IPS-18c (cell line): ENCODE measurements around the gene GMCL1.
A peak's percentile ranks its signal among the peaks of the same experiment; 100 is the strongest.

Experiments used
- H3K4me3 ChIP-seq: 2 replicates; pipeline ENCODE4 v1.7.0; 2013; ENCODE audit warnings: low read depth, mild to moderate bottlenecking, low read length, moderate library complexity; ENCODE audit not compliant: insufficient read depth
- H3K9me3 ChIP-seq: one replicate; pipeline ENCODE4 v1.6.1; 2013; ENCODE audit warnings: mild to moderate bottlenecking, low read length, moderate library complexity; ENCODE audit not compliant: control insufficient read depth, insufficient read depth

GMCL1 gene

DNA sequence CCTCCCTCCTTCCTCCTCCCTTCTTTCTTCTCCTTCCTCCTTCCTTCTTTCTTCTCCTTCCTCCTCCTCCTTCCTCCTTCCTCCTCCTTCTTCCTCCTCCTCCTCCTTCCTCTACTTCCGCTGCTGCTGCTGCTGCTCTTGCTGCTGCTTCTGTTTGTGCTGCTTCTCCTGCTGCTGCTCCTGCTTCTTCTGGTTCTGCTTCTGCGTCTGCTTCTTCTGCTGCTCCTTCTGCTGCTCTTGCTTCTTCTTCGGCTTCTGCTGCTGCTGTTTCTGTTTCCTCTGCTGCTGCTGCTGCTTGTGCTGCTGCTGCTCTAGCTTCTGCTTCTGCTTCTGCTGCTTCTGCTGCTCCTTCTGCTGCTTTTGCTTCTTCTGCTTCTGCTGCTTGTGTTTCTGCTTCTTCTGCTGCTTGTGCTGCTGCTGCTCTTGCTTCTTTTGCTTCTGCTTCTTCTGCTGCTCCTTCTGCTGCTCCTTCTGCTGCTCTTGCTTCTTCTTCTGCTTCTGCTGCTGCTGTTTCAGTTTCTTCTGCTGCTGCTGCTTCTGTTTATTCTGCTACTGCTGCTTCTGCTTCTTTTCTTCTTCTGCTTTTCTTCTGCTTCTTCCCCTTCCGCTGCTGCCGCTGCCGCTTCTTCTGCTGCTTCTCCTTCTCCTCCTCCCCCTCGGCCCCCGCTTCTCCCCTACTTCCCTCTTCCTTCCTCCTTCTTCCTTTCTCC, 72.9 kb downstream of the GMCL1 start:
- H3K4me3 ChIP-seq, result no peak overlapping the region

GRCh38 chr2:69907216-69907615, 77.8 kb downstream of the GMCL1 start:
- Histone ChIP-seq H3K9me3 (no peaks in the 10 kb centered on the region), H3K4me3 (no peak overlapping the region)

More for the DNA sequence above, 72.9 kb downstream of the GMCL1 start:
- H3K9me3 ChIP-seq, result no peaks in the 10 kb centered on the region

DNA sequence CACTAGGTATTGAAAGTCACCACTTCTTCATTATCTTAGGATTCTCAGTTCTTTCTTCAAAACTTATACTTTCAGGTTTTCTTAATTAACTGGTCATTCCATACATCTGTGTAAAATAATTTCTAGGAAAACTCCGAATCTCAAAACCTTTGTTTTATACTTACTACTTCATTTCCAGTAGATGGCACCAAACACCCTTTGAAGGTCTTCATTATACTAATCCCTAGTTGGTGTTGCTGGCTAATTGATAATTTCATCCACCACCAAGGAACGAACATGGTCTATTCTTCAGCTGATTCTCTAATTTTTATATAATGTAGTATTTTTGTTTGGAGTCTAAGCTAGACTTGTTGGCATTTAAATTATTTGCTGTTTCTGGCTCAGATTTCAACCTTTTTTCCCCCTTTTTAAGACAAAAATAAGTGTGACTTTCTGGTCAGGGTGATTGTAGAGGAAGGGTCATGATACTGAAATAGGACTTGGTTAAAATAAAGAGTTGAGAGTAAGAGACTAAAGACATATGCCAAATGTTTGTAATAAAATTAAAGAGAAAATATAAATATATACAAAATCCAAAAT, 82.6 kb downstream of the GMCL1 start:
- Histone ChIP-seq H3K9me3 (no peaks in the 10 kb centered on the region), H3K4me3 (no peak overlapping the region)

DNA sequence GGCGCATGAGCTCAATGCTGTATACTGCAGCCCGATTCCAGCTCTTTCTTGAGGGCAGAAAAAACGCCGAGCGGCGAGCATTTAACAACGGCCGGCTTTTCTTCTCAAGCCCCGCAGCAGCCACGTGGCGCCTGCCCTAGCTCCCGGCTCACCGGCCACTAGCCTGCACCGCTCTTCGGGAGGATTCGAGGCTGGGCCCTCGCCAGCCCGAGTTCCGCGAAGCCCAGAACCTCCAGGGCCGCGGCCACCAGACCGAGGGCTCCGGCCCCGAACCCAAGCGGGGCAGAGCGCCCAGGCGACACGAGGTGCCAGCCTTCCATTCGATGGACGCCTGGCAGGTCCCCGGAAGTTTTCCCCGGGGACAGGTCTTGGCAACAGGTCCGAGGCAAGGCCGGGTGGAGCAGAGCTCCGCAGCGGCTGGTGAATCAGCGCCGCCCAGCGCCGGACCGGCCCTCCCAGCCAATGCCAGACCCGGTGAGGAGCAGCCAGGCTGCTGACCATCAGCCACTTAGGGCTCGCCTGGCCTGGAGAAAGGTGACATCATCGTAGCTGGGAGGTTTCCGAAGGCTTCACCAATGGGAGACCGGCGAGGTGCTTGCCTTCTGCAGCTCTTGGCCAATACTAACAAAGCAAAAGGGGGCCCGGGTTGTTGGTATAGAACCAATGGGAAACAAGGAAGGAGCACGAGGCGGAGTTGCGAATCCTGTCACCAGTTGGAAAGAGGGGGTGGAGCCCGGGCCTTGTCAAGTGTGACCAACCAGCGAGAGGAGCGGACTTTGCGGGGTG, 84.9 kb downstream of the GMCL1 start:
- peak overlapping the region; percentile 76 for H3K4me3 ChIP-seq
- H3K9me3 ChIP-seq, result no peaks in the 10 kb centered on the region

DNA sequence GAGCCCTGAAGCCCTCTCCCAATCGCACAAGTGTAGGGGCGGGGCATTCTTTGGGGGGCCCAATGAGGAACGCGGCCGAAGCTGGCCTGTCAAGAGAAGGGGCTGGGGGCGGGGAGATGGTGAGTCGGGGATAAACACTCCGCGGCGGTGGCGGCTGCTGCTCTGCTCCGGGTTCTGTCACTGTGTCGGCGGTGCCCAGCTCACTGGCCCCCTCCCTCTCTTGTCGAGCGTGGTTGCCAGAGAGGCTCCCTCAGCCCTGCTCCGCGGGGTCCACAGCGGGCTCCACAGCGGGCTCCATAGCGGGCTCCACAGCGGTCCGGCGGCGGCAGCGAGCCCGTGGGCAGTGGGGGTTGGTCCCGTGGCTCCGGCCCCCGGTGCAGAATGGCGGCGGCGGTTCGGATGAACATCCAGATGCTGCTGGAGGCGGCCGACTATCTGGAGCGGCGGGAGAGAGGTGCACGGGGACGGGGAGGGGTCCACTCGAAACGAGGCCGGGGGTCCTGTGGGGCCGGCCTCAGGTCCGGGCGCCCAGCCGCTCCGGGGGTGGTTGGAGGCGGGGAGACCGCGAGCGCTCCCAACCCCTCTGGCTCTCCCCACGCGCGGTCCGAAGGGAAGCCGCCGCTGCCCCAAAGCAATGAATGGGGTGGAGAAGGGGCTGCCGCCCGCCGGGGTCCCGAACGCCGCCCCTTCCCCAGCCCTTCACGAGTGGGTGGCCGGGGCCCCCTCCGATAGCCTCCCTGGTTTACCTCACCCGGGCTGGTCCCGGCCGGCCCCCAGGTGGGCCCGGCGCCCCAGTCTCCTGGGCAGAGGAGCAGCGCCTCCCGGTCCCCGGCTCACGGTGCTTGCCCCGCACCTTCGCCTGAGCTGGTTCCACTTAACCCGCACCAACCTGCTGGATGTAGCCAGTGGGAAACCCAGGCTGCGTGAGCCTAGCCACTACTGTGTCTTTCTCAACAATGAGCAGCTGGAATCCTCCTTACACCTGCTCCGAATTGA, 85.8 kb downstream of the GMCL1 start, which contains the start of gene MXD1:
MXD1 (plus strand) TSS at position 160 of the 996 bp plus-strand sequence; CDS start at position 382, 222 bp downstream.
- H3K9me3 ChIP-seq, result no peaks in the 10 kb centered on the region

DNA sequence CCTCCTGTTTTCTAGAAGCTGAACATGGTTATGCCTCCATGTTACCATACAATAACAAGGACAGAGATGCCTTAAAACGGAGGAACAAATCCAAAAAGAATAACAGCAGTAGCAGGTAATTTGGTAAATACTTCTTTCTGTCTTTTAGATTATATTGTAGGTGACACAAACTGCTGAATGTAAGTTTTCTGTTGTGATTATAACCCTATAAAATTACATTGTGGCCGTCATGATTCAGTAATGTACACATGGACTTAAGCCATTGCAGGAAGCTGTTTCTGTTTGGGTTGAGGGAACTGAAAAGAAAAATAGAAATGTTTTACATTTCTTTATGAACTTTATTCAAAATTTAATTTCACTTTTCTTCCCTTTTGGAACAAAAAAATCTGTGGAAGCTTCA, 86.6 kb downstream of the GMCL1 start:
- H3K9me3 ChIP-seq, result no peaks in the 10 kb centered on the region
- H3K4me3 ChIP-seq, result no peak overlapping the region

More for the DNA sequence above, 85.8 kb downstream of the GMCL1 start, which contains the start of gene MXD1:
- peak within 1 kb of the TSS; percentile 76 for H3K4me3 ChIP-seq

GRCh38 chr2:69917852-69918251, 88.4 kb downstream of the GMCL1 start:
- Histone ChIP-seq H3K9me3 (no peaks in the 10 kb centered on the region), H3K4me3 (no peak overlapping the region)

- H3K9me3 ChIP-seq, result no peaks in the 10 kb centered on the region
- no peak overlapping the region for H3K4me3 ChIP-seq
Observed at GRCh38 chr2:69918401-69918800, 88.9 kb downstream of the GMCL1 start.

DNA sequence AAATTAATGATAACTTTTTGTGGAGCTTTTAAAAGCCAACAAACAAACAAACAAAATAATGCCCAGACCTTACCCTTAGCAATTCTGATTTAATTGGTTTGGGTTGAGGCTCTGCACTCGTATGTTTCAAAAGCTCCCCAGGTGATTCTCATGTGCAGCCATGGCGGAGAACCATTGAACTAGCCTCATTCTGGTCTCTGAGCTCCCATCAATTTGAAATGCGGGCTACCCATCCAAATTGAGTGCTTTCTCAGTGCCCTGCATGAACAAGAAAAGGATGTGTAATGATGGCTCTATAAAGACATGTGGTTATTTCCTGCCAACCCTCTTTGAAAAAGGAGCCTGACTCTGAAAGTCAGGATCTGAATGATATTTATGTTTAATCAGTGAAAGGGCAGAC, 93.7 kb downstream of the GMCL1 start:
- Histone ChIP-seq H3K9me3 (no peaks in the 10 kb centered on the region), H3K4me3 (no peak overlapping the region)

DNA sequence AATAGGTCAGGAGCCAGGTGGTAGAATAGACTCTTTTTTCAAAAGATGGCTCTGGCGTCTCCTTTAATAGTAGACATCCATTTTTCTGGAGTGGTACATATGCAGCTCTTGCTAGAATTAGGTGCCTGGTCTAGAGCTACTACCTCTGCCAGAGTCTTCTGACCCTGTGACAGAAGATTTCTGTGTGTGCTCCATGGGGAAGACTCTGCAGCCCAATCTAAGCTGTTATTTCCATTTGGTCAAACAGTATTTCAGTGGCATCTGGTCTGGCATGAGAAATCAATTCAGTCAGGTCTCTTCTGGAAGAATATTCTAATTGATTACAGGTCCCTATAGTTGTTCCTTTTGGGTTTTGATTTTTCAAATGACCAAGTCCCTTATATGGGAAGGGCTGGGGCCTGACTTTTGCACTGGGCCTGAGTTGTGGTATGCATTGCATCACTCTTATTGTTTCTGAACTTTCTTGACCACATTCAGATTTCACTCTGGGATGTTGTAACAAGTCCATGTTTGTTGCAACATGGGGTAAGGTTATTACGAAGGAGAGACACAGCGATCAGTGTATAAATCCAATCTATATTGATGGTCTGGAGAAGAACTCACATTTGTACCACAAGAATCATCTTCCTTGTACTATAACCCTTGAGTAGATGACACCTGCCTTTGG, 97.5 kb downstream of the GMCL1 start:
- Histone ChIP-seq H3K9me3 (no peaks in the 10 kb centered on the region), H3K4me3 (no peak overlapping the region)
